PC-3 (cell line): Measurements from ENCODE around the gene S100B. TPM values are rescaled to one million over a fixed set of nuclear protein-coding genes. Genes with fewer than 3 reads are reported as not detected.

Experiments
- ATAC-seq: fragments of 200-7000 bp; cut with Tn5 transposase; 2 replicates; pipeline ENCODE4 v1.9.1; 2020; ENCODE audit warnings: mild to moderate bottlenecking, moderate library complexity
- BruUV-seq: library from RNA; stranded (reverse); fragments of 400-500 nt; replicated peaks from 2 replicates; lab custom pipeline; 2021; lab: Mats Ljungman, UMichigan
- CTCF ChIA-PET: fragments of 300-600 bp; sonication (Branson Sonifier 250); formaldehyde crosslinking; loops from one replicate; lab custom pipeline; 2022; ENCODE audit warnings: antibody characterized with exemption; lab: Charles Lee
- POLR2A ChIA-PET: fragments of 300-600 bp; sonication (Branson Sonifier 250); formaldehyde crosslinking; loops from one replicate; lab custom pipeline; 2022; ENCODE audit warnings: antibody characterized with exemption; ENCODE audit not compliant: unreplicated experiment; lab: Charles Lee
- DNase-seq: peaks from one replicate; pipeline ENCODE4 v3.0.0-alpha.2; 2015
- H2AFZ ChIP-seq: fragments of 300-600 bp; sonication (generic); 2 replicates; pipeline ENCODE4 v1.6.0; 2016; ENCODE audit warnings: antibody characterized with exemption, low read length
- H3F3A ChIP-seq: fragments of 300-600 bp; sonication (generic); one replicate; pipeline ENCODE4 v1.6.0; 2017; ENCODE audit warnings: antibody characterized with exemption, low read length, control low read depth, mild to moderate bottlenecking; ENCODE audit not compliant: unreplicated experiment
- H3K27ac ChIP-seq: fragments of 300-600 bp; sonication (generic); 2 replicates; pipeline ENCODE4 v1.5.1; 2016; ENCODE audit warnings: mild to moderate bottlenecking, low read length
- H3K27me3 ChIP-seq: fragments of 300-600 bp; sonication (generic); 2 replicates; pipeline ENCODE4 v1.6.1; 2016; ENCODE audit warnings: low read length, mixed read lengths
- H3K36me3 ChIP-seq: fragments of 300-600 bp; sonication (generic); 2 replicates; pipeline ENCODE4 v1.6.1; 2016; ENCODE audit warnings: low read depth, mixed run types, low read length, mixed read lengths
- H3K4me1 ChIP-seq: fragments of 300-600 bp; sonication (generic); 2 replicates; pipeline ENCODE4 v1.5.1; 2016; ENCODE audit warnings: low read length; ENCODE audit not compliant: insufficient read depth
- H3K4me2 ChIP-seq: fragments of 300-600 bp; sonication (generic); 2 replicates; pipeline ENCODE4 v1.6.0; 2016; ENCODE audit warnings: low read length
- H3K4me3 ChIP-seq: fragments of 300-600 bp; sonication (generic); 2 replicates; pipeline ENCODE4 v1.5.1; 2016; ENCODE audit warnings: mild to moderate bottlenecking, low read length, mixed read lengths
- H3K79me2 ChIP-seq: fragments of 300-600 bp; sonication (generic); 2 replicates; pipeline ENCODE4 v1.6.1; 2017; ENCODE audit warnings: low read length, mixed read lengths
- H3K9ac ChIP-seq: fragments of 300-600 bp; sonication (generic); 2 replicates; pipeline ENCODE4 v1.6.0; 2016; ENCODE audit warnings: mild to moderate bottlenecking, low read length
- H3K9me2 ChIP-seq: fragments of 300-600 bp; sonication (generic); replicated peaks from 2 replicates; pipeline ENCODE4 v1.6.1; 2016; ENCODE audit warnings: mixed run types, low read length, mixed read lengths
- H3K9me3 ChIP-seq: fragments of 300-600 bp; sonication (generic); 2 replicates; pipeline ENCODE4 v1.6.1; 2016; ENCODE audit warnings: low read length, mixed read lengths
- H4K20me1 ChIP-seq: fragments of 300-600 bp; sonication (generic); 2 replicates; pipeline ENCODE4 v1.6.1; 2016; ENCODE audit warnings: low read length, mixed read lengths
- EZH2 ChIP-seq: fragments of 300-600 bp; sonication (generic); IDR thresholded peaks from one replicate; pipeline ENCODE4 v1.6.1; 2017; ENCODE audit warnings: antibody characterized with exemption, mild to moderate bottlenecking, low read length; ENCODE audit not compliant: unreplicated experiment
- EZH2phosphoT487 ChIP-seq: fragments of 300-600 bp; sonication (generic); IDR thresholded peaks from 2 replicates; pipeline ENCODE4 v1.6.1; 2018; ENCODE audit warnings: mild to moderate bottlenecking, antibody characterized with exemption, low read length, borderline replicate concordance
- intact Hi-C: fragments of 100-400 bp; cut with micrococcal nuclease; formaldehyde crosslinking; loops from 2 replicates; pipeline ENCODE4 v1.9.0; 2023
- total RNA-seq: library from RNA; depleted of rRNA; stranded (reverse); fragments of >200 nt; gene quantifications from 2 replicates; pipeline ENCODE4 v1.2.3, GENCODE V29; 2014
- TF ChIP-seq, protein P1 (sequence below): fragments of 300-600 bp; sonication (generic); conservative IDR thresholded peaks from 2 replicates; pipeline ENCODE4 v1.5.1; 2017; ENCODE audit warnings: antibody characterized with exemption, low read depth, mild to moderate bottlenecking, low read length

The S100B gene
- total RNA-seq, 1 experiment from 2014 or later: not detected

GRCh38 chr21:46559291-46559983 lies 45.4 kb downstream of the S100B start:
- no peak overlapping the region for H3K4me2 ChIP-seq
- H3K79me2 ChIP-seq: no peaks in the 10 kb centered on the region
- ATAC-seq (no peak), DNase-seq (no peak)
- no peak overlapping the region for H3K27ac ChIP-seq
- CTCF ChIA-PET: no interaction called here
- H3K9me2 ChIP-seq: no peaks in the 10 kb centered on the region
- H3K9ac ChIP-seq: no peak overlapping the region
- H3K4me3 ChIP-seq: no peak overlapping the region
- POLR2A ChIA-PET: interaction anchor here (0.6 kb wide), 1 partner anchor 59 kb away, joined by 3 read pairs; no protein-coding TSS in a partner anchor
- H3K36me3 ChIP-seq: peaks cover 25% of the 10 kb centered on the region; the same call in 1 of the 2 replicates
- no peaks in the 10 kb centered on the region for H3K9me3 ChIP-seq
- no peaks in the 10 kb centered on the region; the same call in 1 of the 2 replicates for H3K4me1 ChIP-seq
- intact Hi-C loops: no loop called here
- BruUV-seq: no TSS peak
- no peaks in the 10 kb centered on the region for H4K20me1 ChIP-seq
- H2AFZ ChIP-seq: no peak overlapping the region
- no peaks in the 10 kb centered on the region for H3F3A ChIP-seq
- H3K27me3 ChIP-seq: no peaks in the 10 kb centered on the region
- TF ChIP-seq EZH2: no peak
- TF ChIP-seq, protein P1, sequence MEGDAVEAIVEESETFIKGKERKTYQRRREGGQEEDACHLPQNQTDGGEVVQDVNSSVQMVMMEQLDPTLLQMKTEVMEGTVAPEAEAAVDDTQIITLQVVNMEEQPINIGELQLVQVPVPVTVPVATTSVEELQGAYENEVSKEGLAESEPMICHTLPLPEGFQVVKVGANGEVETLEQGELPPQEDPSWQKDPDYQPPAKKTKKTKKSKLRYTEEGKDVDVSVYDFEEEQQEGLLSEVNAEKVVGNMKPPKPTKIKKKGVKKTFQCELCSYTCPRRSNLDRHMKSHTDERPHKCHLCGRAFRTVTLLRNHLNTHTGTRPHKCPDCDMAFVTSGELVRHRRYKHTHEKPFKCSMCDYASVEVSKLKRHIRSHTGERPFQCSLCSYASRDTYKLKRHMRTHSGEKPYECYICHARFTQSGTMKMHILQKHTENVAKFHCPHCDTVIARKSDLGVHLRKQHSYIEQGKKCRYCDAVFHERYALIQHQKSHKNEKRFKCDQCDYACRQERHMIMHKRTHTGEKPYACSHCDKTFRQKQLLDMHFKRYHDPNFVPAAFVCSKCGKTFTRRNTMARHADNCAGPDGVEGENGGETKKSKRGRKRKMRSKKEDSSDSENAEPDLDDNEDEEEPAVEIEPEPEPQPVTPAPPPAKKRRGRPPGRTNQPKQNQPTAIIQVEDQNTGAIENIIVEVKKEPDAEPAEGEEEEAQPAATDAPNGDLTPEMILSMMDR: no peak
- TF ChIP-seq EZH2phosphoT487: no peak

GRCh38 chr21:46557919-46558392 lies 46.9 kb downstream of the S100B start:
- intact Hi-C loops: no loop called here
- Histone ChIP-seq H3K27ac (no peak overlapping the region), H3K9me3 (no peaks in the 10 kb centered on the region), H3K36me3 (peaks cover 15% of the 10 kb centered on the region; the same call in 1 of the 2 replicates), H2AFZ (no peak overlapping the region), H3K9me2 (no peaks in the 10 kb centered on the region), H3K27me3 (no peaks in the 10 kb centered on the region), H3K79me2 (no peaks in the 10 kb centered on the region), H3F3A (no peaks in the 10 kb centered on the region), H3K4me3 (no peak overlapping the region), H4K20me1 (no peaks in the 10 kb centered on the region), H3K4me1 (no peaks in the 10 kb centered on the region), H3K4me2 (no peak overlapping the region), H3K9ac (no peak overlapping the region)
- POLR2A ChIA-PET: no interaction called here
- ATAC-seq (no peak), DNase-seq (no peak)
- CTCF ChIA-PET: no interaction called here
- BruUV-seq: no TSS peak
- TF ChIP-seq, protein P1: no peak
- no peak for TF ChIP-seq EZH2

DNA sequence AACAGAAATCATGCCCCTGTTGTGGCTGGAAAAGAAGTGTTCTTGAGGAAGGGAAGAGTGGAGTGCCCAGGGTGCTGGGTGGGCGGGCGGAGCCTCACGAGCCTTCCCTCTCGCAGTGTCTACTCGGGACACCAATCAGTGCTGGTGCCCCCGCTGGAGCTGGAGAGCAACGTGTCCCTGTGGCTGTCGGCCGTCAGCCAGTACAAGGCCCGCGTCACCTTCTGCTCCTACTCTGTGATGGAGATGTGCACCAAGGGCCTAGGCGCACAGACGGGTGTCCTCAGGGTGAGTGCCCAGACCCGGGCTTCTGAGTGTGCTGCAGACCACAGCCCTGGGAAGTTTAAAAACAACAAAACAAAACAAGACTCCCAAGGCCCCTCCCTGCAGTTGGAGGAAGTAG lies 47.4 kb downstream of the S100B start:
- H3K27me3 ChIP-seq: no peaks in the 10 kb centered on the region
- peaks cover 13% of the 10 kb centered on the region; the same call in 1 of the 2 replicates for H3K36me3 ChIP-seq
- no peak overlapping the region for H3K27ac ChIP-seq
- no peaks in the 10 kb centered on the region for H4K20me1 ChIP-seq
- intact Hi-C loops: no loop called here
- no TSS peak for BruUV-seq
- POLR2A ChIA-PET: no interaction called here
- no peak overlapping the region for H3K4me2 ChIP-seq
- no peak overlapping the region for H3K4me3 ChIP-seq
- ATAC-seq (no peak), DNase-seq (no peak)
- no peak overlapping the region for H2AFZ ChIP-seq
- H3K9ac ChIP-seq: no peak overlapping the region
- no peaks in the 10 kb centered on the region for H3K9me2 ChIP-seq
- CTCF ChIA-PET: no interaction called here
- no peaks in the 10 kb centered on the region for H3K4me1 ChIP-seq
- H3K9me3 ChIP-seq: no peaks in the 10 kb centered on the region
- H3F3A ChIP-seq: no peaks in the 10 kb centered on the region
- no peaks in the 10 kb centered on the region for H3K79me2 ChIP-seq
- TF ChIP-seq, protein P1: no peak
- no peak for TF ChIP-seq EZH2phosphoT487
- TF ChIP-seq EZH2: no peak
